CD4-positive, alpha-beta T cell (primary cell): Measurements from ENCODE around the gene CNTN4. TPM values are rescaled to one million over a fixed set of nuclear protein-coding genes. Genes with fewer than 3 reads are reported as not detected.

ENCODE experiments used
- ATAC-seq: fragments of 200-7000 bp; cut with Tn5 transposase; one replicate; pipeline ENCODE4 v1.10.0; 2022; ENCODE audit warnings: mild to moderate bottlenecking; ENCODE audit not compliant: poor library complexity
- CTCF ChIA-PET: fragments of 350-600 bp; sonication (Branson Sonifier 250); formaldehyde crosslinking; loops from one replicate; lab custom pipeline; 2021; ENCODE audit warnings: antibody characterized with exemption, inconsistent platforms; lab: Charles Lee
- POLR2A ChIA-PET: fragments of 350-600 bp; sonication (Branson Sonifier 250); formaldehyde crosslinking; loops from one replicate; lab custom pipeline; 2021; ENCODE audit warnings: antibody characterized with exemption, inconsistent platforms; lab: Charles Lee
- DNase-seq, 14 experiments: peaks; one replicate each; pipeline ENCODE4 v3.0.0-alpha.2; 2013 to 2020; ENCODE audit warnings: mixed read lengths in 2 of 14
- H3K27ac ChIP-seq, 2 donors: one replicate each; pipeline versions ENCODE4 v1.5.1 to v1.7.0; 2013; ENCODE audit warnings: low read length in 2 of 2, low read depth in 1 of 2, mild to moderate bottlenecking in 1 of 2
- H3K27me3 ChIP-seq, 2 experiments: 1 replicate in 1 of 2; 2 replicates in 1 of 2; pipeline versions ENCODE4 v1.6.1 to v1.7.0; 2013; ENCODE audit warnings: low read length in 2 of 2, control low read depth in 1 of 2, mild to moderate bottlenecking in 1 of 2, moderate library complexity in 1 of 2; ENCODE audit not compliant: insufficient read depth in 2 of 2, control insufficient read depth in 1 of 2
- H3K36me3 ChIP-seq: one replicate; pipeline ENCODE4 v1.6.1; 2013; ENCODE audit warnings: low read length, control low read depth; ENCODE audit not compliant: insufficient read depth
- H3K4me1 ChIP-seq: one replicate; pipeline ENCODE4 v1.6.1; 2013; ENCODE audit warnings: low read length, control low read depth; ENCODE audit not compliant: insufficient read depth
- H3K4me3 ChIP-seq: one replicate; pipeline ENCODE4 v1.5.1; 2013; ENCODE audit warnings: mild to moderate bottlenecking, low read length, moderate library complexity
- H3K9me3 ChIP-seq, 2 experiments: 1 replicate in 1 of 2; 2 replicates in 1 of 2; pipeline versions ENCODE4 v1.6.1 to v1.7.0; 2013; ENCODE audit warnings: low read length in 2 of 2, mild to moderate bottlenecking in 2 of 2, control low read depth in 1 of 2, moderate library complexity in 1 of 2; ENCODE audit not compliant: control insufficient read depth in 1 of 2, insufficient read depth in 1 of 2
- H3K27ac Mint-ChIP-seq: one replicate; pipeline ENCODE4 v1.8.0; 2020; ENCODE audit warnings: mixed read lengths
- H3K27me3 Mint-ChIP-seq: one replicate; pipeline ENCODE4 v1.8.0; 2021; ENCODE audit warnings: mixed read lengths
- H3K36me3 Mint-ChIP-seq: one replicate; pipeline ENCODE4 v1.8.0; 2021; ENCODE audit warnings: low read depth, mixed read lengths
- H3K4me1 Mint-ChIP-seq: one replicate; pipeline ENCODE4 v1.8.0; 2021; ENCODE audit warnings: low read depth, mixed read lengths
- H3K4me3 Mint-ChIP-seq: one replicate; pipeline ENCODE4 v1.8.0; 2020; ENCODE audit warnings: mild to moderate bottlenecking, mixed read lengths
- H3K9me3 Mint-ChIP-seq: one replicate; pipeline ENCODE4 v1.8.0; 2020; ENCODE audit warnings: mixed read lengths
- CTCF ChIP-seq: fragments of 200-600 bp; IDR thresholded peaks from one replicate; pipeline ENCODE4 v1.8.0; 2022; ENCODE audit warnings: antibody characterized with exemption, mild to moderate bottlenecking
- intact Hi-C, 2 experiments: fragments of 100-400 bp; cut with DNase I in 1 of 2; cut with micrococcal nuclease in 1 of 2; formaldehyde crosslinking; loops; one replicate each; pipeline versions ENCODE4 v1.15.1 to v1.9.0; 2023 to 2025; cut with DNase I, micrococcal nuclease
- total RNA-seq, 174 experiments: library from RNA in 2 of 174; stranded (reverse) in 2 of 174; gene quantifications; one replicate each; pipeline ENCODE4 v1.2.3 and lab custom pipeline; 2021 to 2026

CNTN4 gene
- total RNA-seq, 2 experiments from 2014 or later: not detected

- Mint-ChIP-seq H3K9me3 (no peaks in the 10 kb centered on the region), H3K4me3 (no peak overlapping the region), H3K4me1 (no peaks in the 10 kb centered on the region), H3K27ac (no peak overlapping the region), H3K27me3 (peaks cover 3% of the 10 kb centered on the region), H3K36me3 (no peaks in the 10 kb centered on the region)
- Histone ChIP-seq H3K27ac (no peak overlapping the region), H3K4me1 (no peaks in the 10 kb centered on the region), H3K9me3 (no peaks in the 10 kb centered on the region), H3K27me3 (no peaks in the 10 kb centered on the region), H3K4me3 (no peak overlapping the region), H3K36me3 (no peaks in the 10 kb centered on the region)
- ChIA-PET POLR2A (no interaction called here), CTCF (no interaction called here)
- intact Hi-C loops: no loop called here
- no peak for TF ChIP-seq CTCF
- no peak for ATAC-seq
- DNase-seq: no peak
These were observed 885.6 kb downstream of the CNTN4 start for GRCh38 chr3:2984005-2984830.

GRCh38 chr3:2984831-2985220 is 886.2 kb downstream of the CNTN4 start:
- CTCF ChIA-PET: no interaction called here
- Mint-ChIP-seq H3K36me3 (no peaks in the 10 kb centered on the region), H3K4me1 (no peaks in the 10 kb centered on the region), H3K4me3 (no peak overlapping the region), H3K9me3 (no peaks in the 10 kb centered on the region), H3K27me3 (peaks cover 3% of the 10 kb centered on the region), H3K27ac (no peak overlapping the region)
- Histone ChIP-seq H3K4me1 (no peaks in the 10 kb centered on the region), H3K4me3 (no peak overlapping the region), H3K36me3 (no peaks in the 10 kb centered on the region), H3K27ac (no peak overlapping the region), H3K9me3 (no peaks in the 10 kb centered on the region), H3K27me3 (no peaks in the 10 kb centered on the region)
- DNase-seq: no peak
- intact Hi-C loops: no loop called here
- POLR2A ChIA-PET: no interaction called here
- no peak for ATAC-seq
- no peak for TF ChIP-seq CTCF

- Histone ChIP-seq H3K27ac (no peak overlapping the region), H3K4me3 (no peak overlapping the region), H3K9me3 (no peaks in the 10 kb centered on the region), H3K4me1 (no peaks in the 10 kb centered on the region), H3K27me3 (no peaks in the 10 kb centered on the region), H3K36me3 (no peaks in the 10 kb centered on the region)
- no peak for TF ChIP-seq CTCF
- Mint-ChIP-seq H3K27ac (no peak overlapping the region), H3K4me3 (no peak overlapping the region), H3K36me3 (no peaks in the 10 kb centered on the region), H3K9me3 (no peaks in the 10 kb centered on the region), H3K4me1 (no peaks in the 10 kb centered on the region), H3K27me3 (peaks cover 3% of the 10 kb centered on the region)
- ATAC-seq: no peak
- ChIA-PET CTCF (no interaction called here), POLR2A (no interaction called here)
- intact Hi-C loops: no loop called here
- DNase-seq: no peak
These were observed 886.8 kb downstream of the CNTN4 start for GRCh38 chr3:2985479-2985878.
